ENCODE results near the gene NAT16. TPM values are rescaled to one million over a fixed set of nuclear protein-coding genes. Genes with fewer than 3 reads are reported as not detected.

Gene NAT16
- total RNA-seq, 1 donor from 2014 or later, result not detected

DNA sequence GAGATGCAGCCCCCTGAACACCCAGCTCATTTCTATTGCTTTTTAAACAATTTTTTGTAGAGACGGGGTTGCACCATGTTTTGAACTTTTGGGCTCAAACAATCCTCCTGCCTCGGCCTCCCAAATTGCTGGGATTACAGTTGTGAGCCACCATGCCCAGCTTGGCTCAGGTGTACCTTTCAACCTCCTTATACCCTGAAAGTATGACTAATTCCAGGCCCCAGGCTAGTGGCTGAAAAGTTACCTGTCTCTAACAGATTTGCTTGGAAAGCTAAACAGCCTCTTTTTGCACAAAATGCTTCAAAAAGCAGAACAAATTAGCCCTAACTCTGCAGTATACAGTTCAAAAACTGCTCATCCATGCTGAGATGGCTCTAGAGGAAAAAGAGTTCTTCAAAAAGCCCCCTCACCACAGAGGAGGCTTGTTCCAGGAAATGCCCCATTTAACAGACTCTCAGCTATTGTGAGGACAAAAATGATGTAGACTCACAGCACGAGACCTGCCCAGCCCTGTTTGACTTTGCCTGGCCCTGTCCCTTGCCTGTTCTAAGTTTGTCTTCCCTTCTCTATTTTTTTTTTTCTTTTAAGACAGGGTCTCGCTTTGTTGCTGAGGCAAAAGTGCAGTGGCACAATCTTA, 39.2 kb downstream of the NAT16 start:
- Histone ChIP-seq H3K4me3 (ENCODE audit: low read depth, low read length) (no peak overlapping the region), H3K36me3 (ENCODE audit: control insufficient read depth, insufficient read depth, low read length) (no peaks in the 10 kb centered on the region), H3K27me3 (ENCODE audit: control insufficient read depth, insufficient read depth, low read length) (no peaks in the 10 kb centered on the region)
- TF ChIP-seq CTCF (IDR thresholded peaks at IDR 0.05; ENCODE audit: insufficient read depth, low read length, poor library complexity, severe bottlenecking), result no peak
- DNase-seq (ENCODE audit: low read depth), result no peak

- Histone ChIP-seq H3K36me3 (ENCODE audit: control insufficient read depth, insufficient read depth, low read length) (no peaks in the 10 kb centered on the region), H3K4me3 (ENCODE audit: low read depth, low read length) (no peak overlapping the region), H3K27me3 (ENCODE audit: control insufficient read depth, insufficient read depth, low read length) (no peaks in the 10 kb centered on the region)
- DNase-seq (ENCODE audit: low read depth), result no peak
- TF ChIP-seq CTCF (IDR thresholded peaks at IDR 0.05; ENCODE audit: insufficient read depth, low read length, poor library complexity, severe bottlenecking), result no peak
These were observed 39.8 kb downstream of the NAT16 start for GRCh38 chr7:101140339-101140699.

- peak; percentile 91 for DNase-seq (ENCODE audit: low read depth)
- Histone ChIP-seq H3K4me3 (ENCODE audit: low read depth, low read length) (no peak overlapping the region), H3K36me3 (ENCODE audit: control insufficient read depth, insufficient read depth, low read length) (no peaks in the 10 kb centered on the region), H3K27me3 (ENCODE audit: control insufficient read depth, insufficient read depth, low read length) (no peaks in the 10 kb centered on the region)
- TF ChIP-seq CTCF (IDR thresholded peaks at IDR 0.05; ENCODE audit: insufficient read depth, low read length, poor library complexity, severe bottlenecking), result peak; percentile 93
These were observed 41.8 kb downstream of the NAT16 start for GRCh38 chr7:101138213-101138870.

DNA sequence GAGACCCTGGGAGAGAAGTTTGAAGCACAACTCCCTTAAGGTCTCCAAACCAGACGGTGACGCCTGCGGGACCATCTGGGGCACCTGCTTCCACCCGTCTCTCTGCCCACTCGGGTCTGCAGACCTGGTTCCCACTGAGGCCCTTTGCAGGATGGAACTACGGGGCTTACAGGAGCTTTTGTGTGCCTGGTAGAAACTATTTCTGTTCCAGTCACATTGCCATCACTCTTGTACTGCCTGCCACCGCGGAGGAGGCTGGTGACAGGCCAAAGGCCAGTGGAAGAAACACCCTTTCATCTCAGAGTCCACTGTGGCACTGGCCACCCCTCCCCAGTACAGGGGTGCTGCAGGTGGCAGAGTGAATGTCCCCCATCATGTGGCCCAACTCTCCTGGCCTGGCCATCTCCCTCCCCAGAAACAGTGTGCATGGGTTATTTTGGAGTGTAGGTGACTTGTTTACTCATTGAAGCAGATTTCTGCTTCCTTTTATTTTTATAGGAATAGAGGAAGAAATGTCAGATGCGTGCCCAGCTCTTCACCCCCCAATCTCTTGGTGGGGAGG, 42.4 kb downstream of the NAT16 start:
- DNase-seq (ENCODE audit: low read depth), result no peak
- H3K27me3 ChIP-seq (ENCODE audit: control insufficient read depth, insufficient read depth, low read length), result no peaks in the 10 kb centered on the region
- H3K36me3 ChIP-seq (ENCODE audit: control insufficient read depth, insufficient read depth, low read length), result no peaks in the 10 kb centered on the region
- TF ChIP-seq CTCF (IDR thresholded peaks at IDR 0.05; ENCODE audit: insufficient read depth, low read length, poor library complexity, severe bottlenecking), result no peak
- no peak overlapping the region for H3K4me3 ChIP-seq (ENCODE audit: low read depth, low read length)

DNA sequence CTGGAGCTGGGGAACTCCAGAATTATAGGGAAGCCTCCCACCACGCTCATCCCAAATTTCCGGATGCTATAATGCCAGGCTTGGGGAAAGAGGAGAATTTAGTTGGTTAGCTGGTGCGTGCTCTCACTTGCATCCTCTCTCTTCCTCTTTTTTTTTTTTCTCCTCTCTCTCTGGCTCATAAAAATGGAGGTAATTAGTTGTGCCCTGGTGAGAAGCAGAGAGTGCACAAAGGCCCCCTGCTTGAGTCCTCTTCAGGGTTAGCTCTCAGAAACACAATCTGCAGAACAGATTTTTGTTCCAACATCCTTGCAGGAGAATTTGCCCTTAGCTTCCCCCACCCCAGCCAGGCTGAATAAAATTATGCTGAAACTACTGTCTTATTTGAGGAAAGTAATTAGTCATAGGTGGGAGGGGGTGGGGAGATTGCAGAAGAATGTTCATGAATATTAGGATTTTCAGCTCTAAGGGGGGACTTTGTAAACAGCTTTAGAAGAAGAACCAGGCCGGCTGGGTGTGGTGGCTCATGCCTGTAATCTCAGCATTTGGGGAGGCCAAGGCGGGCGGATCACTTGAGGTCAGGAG, 45.6 kb downstream of the NAT16 start:
- H3K4me3 ChIP-seq (ENCODE audit: low read depth, low read length), result no peak overlapping the region
- H3K36me3 ChIP-seq (ENCODE audit: control insufficient read depth, insufficient read depth, low read length), result no peaks in the 10 kb centered on the region
- DNase-seq (ENCODE audit: low read depth), result no peak
- H3K27me3 ChIP-seq (ENCODE audit: control insufficient read depth, insufficient read depth, low read length), result no peaks in the 10 kb centered on the region
- TF ChIP-seq CTCF (IDR thresholded peaks at IDR 0.05; ENCODE audit: insufficient read depth, low read length, poor library complexity, severe bottlenecking), result no peak
